ENCODE data around the gene CEP104.

GRCh38 chr1:3828391-3828790 lies 28.6 kb downstream of the CEP104 start:
- no peak for TF ChIP-seq CTCF (IDR thresholded peaks at IDR 0.05)
- TF ChIP-seq POLR2A (IDR thresholded peaks at IDR 0.05), result no peak

Data from stomach (tissue), 4 donors.